ENCODE measurements around the gene EFS. TPM values are rescaled to one million over a fixed set of nuclear protein-coding genes. Genes with fewer than 3 reads are reported as not detected.
"Not testable (repeated sequence)": the region's sequence is repeated elsewhere in the genome, so short reads cannot be mapped to it uniquely, and the experiment has no call there.

EFS gene
- total RNA-seq, 4 donors from 2014 or later: 63.0 to 74.0 (median 64.8) TPM

- peaks cover 41% of the 10 kb centered on the region for H3K27me3 ChIP-seq
- WGBS: 72% methylated on average over 25 of the region's 25 CpGs
- TF ChIP-seq POLR2AphosphoS5 (IDR thresholded peaks at IDR 0.05): no peak
- H3K4me3 ChIP-seq: no peak overlapping the region
- DNase-seq (ENCODE audit: low spot score in 2 of 2): no peak
- H3K36me3 ChIP-seq: no peaks in the 10 kb centered on the region
- no peak overlapping the region for H3K27ac ChIP-seq
- H3K9me3 ChIP-seq: no peaks in the 10 kb centered on the region
- no peaks in the 10 kb centered on the region for H3K4me1 ChIP-seq
These were observed 37.5 kb upstream of the EFS start for GRCh38 chr14:23402296-23403138.

GRCh38 chr14:23401291-23401690, 36.3 kb upstream of the EFS start:
- H3K9me3 ChIP-seq: no peaks in the 10 kb centered on the region
- H3K27ac ChIP-seq: no peak overlapping the region
- no peaks in the 10 kb centered on the region for H3K36me3 ChIP-seq
- no peak for DNase-seq (ENCODE audit: low spot score in 2 of 2)
- H3K4me3 ChIP-seq: no peak overlapping the region
- H3K4me1 ChIP-seq: no peaks in the 10 kb centered on the region
- peaks cover 37% of the 10 kb centered on the region for H3K27me3 ChIP-seq
- WGBS: 79% methylated on average over 4 of the region's 4 CpGs
- TF ChIP-seq POLR2AphosphoS5 (IDR thresholded peaks at IDR 0.05) (no peak), POLR2A (IDR thresholded peaks at IDR 0.05) (no peak), EP300 (IDR thresholded peaks at IDR 0.05) (no peak), CTCF (IDR thresholded peaks at IDR 0.05) (no peak)

DNA sequence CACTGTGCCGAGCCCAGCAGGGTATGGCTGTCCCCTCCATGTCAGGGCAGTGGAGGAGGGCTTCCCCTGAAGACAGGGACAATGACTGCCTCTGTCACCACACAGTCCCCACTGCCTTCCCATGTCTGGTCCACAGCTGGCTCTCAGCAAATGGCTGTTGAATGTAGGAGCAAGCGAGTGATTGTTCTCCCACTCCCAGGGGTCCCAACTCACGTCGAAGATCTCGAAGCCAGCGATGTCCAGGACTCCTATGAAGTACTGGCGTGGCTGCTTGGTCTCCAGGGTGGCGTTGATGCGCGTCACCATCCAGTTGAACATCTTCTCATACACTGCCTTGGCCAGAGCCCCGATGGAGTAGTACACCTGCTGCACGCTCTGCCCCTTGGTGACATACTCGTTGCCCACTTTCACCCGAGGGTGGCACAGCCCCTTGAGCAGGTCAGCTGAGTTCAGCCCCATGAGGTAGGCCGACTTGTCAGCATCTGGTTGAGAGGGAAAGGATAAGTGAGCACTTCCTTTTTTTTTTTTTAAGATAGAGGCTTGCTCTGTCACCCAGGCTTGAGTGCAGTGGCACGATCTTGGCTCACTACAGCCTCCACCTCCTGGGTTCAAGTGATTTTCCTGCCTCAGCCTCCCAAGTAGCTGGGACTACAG, 35.7 kb upstream of the EFS start:
- WGBS: 90% methylated on average over 8 of the region's 16 CpGs
- not testable (repeated sequence) for H3K4me3 ChIP-seq; H3K36me3 ChIP-seq; H3K27ac ChIP-seq; H3K9me3 ChIP-seq; DNase-seq (ENCODE audit: low spot score in 2 of 2); H3K4me1 ChIP-seq
- peaks cover 37% of the 10 kb centered on the region for H3K27me3 ChIP-seq

- Histone ChIP-seq H3K4me1 (no peaks in the 10 kb centered on the region), H3K27me3 (peaks cover 28% of the 10 kb centered on the region), H3K9me3 (no peaks in the 10 kb centered on the region), H3K36me3 (no peaks in the 10 kb centered on the region), H3K27ac (no peak overlapping the region), H3K4me3 (no peak overlapping the region)
- TF ChIP-seq POLR2AphosphoS5 (IDR thresholded peaks at IDR 0.05) (no peak), EP300 (IDR thresholded peaks at IDR 0.05) (no peak), CTCF (IDR thresholded peaks at IDR 0.05) (no peak), POLR2A (IDR thresholded peaks at IDR 0.05) (no peak)
- no peak for DNase-seq (ENCODE audit: low spot score in 2 of 2)
- WGBS: 80% methylated on average over 3 of the region's 6 CpGs
These were observed 34.6 kb upstream of the EFS start for GRCh38 chr14:23399591-23399990.

DNA sequence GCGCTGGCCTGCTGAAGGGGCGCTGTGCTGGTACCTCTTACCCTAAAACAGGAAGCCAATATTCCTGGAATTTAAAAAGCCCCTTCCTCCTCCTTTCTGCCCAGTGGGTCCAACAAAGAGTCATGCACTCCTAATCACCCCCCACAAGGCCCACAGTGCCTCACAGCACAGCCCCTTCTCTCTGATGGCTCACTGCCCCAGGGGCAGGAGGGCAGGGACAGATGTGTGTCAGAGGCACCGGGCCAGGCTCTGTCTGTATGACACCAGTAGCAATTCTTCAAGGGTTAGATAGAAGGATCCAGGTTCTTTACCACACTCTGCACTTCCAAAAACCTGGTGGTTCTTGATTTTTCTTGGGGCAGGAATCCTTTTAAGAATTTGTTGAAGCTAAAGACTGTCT, 34.2 kb upstream of the EFS start:
- 89% methylated on average over 3 of the region's 3 CpGs for WGBS
- no peak overlapping the region for H3K4me3 ChIP-seq
- H3K27ac ChIP-seq: no peak overlapping the region
- no peaks in the 10 kb centered on the region for H3K4me1 ChIP-seq
- DNase-seq (ENCODE audit: low spot score in 2 of 2): no peak
- TF ChIP-seq EP300 (IDR thresholded peaks at IDR 0.05) (no peak), POLR2AphosphoS5 (IDR thresholded peaks at IDR 0.05) (no peak), CTCF (IDR thresholded peaks at IDR 0.05) (no peak), POLR2A (IDR thresholded peaks at IDR 0.05) (no peak)
- no peaks in the 10 kb centered on the region for H3K9me3 ChIP-seq
- H3K36me3 ChIP-seq: no peaks in the 10 kb centered on the region
- H3K27me3 ChIP-seq: peaks cover 24% of the 10 kb centered on the region

GRCh38 chr14:23398348-23398747, 33.4 kb upstream of the EFS start:
- H3K9me3 ChIP-seq: no peaks in the 10 kb centered on the region
- H3K4me1 ChIP-seq: no peaks in the 10 kb centered on the region
- H3K36me3 ChIP-seq: no peaks in the 10 kb centered on the region
- H3K27ac ChIP-seq: no peak overlapping the region
- DNase-seq (ENCODE audit: low spot score in 2 of 2): no peak
- no peak for TF ChIP-seq CTCF (IDR thresholded peaks at IDR 0.05)
- no peak for TF ChIP-seq EP300 (IDR thresholded peaks at IDR 0.05)
- no peak for TF ChIP-seq POLR2A (IDR thresholded peaks at IDR 0.05)
- TF ChIP-seq POLR2AphosphoS5 (IDR thresholded peaks at IDR 0.05): no peak
- no peak overlapping the region for H3K4me3 ChIP-seq
- WGBS: 75% methylated on average over 2 of the region's 4 CpGs
- H3K27me3 ChIP-seq: peaks cover 19% of the 10 kb centered on the region

Measured in suprapubic skin (tissue), 4 donors.